Fibroblast of villous mesenchyme (primary cell): ENCODE data around the gene AKAP6. TPM values are rescaled to one million over a fixed set of nuclear protein-coding genes. Genes with fewer than 3 reads are reported as not detected.
"Not testable (repeated sequence)": the region's sequence is repeated elsewhere in the genome, so short reads cannot be mapped to it uniquely, and the experiment has no call there.

Experiments used
- DNase-seq: peaks from one replicate; pipeline ENCODE4 v3.0.0-alpha.2; 2010; ENCODE audit warnings: low read depth
- H3K4me3 ChIP-seq: 2 replicates; pipeline ENCODE4 v1.5.1; 2011; ENCODE audit warnings: low read depth, mild to moderate bottlenecking, low read length
- total RNA-seq: library from RNA; depleted of rRNA; stranded (reverse); fragments of >200 nt; gene quantifications from 2 replicates; pipeline ENCODE4 v1.2.3, GENCODE V29; 2012
- TF ChIP-seq, protein P1 (sequence below): IDR thresholded peaks from 2 replicates; pipeline ENCODE4 v1.5.1; 2012; ENCODE audit warnings: low read depth, mild to moderate bottlenecking, low read length; ENCODE audit not compliant: insufficient read depth

The AKAP6 gene
- total RNA-seq, 1 donor = 3.9 TPM

- no peak for DNase-seq
- no peak overlapping the region for H3K4me3 ChIP-seq
- TF ChIP-seq, protein P1, sequence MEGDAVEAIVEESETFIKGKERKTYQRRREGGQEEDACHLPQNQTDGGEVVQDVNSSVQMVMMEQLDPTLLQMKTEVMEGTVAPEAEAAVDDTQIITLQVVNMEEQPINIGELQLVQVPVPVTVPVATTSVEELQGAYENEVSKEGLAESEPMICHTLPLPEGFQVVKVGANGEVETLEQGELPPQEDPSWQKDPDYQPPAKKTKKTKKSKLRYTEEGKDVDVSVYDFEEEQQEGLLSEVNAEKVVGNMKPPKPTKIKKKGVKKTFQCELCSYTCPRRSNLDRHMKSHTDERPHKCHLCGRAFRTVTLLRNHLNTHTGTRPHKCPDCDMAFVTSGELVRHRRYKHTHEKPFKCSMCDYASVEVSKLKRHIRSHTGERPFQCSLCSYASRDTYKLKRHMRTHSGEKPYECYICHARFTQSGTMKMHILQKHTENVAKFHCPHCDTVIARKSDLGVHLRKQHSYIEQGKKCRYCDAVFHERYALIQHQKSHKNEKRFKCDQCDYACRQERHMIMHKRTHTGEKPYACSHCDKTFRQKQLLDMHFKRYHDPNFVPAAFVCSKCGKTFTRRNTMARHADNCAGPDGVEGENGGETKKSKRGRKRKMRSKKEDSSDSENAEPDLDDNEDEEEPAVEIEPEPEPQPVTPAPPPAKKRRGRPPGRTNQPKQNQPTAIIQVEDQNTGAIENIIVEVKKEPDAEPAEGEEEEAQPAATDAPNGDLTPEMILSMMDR = no peak
Measured at GRCh38 chr14:32764131-32764530, 435.0 kb downstream of the AKAP6 start.

DNA sequence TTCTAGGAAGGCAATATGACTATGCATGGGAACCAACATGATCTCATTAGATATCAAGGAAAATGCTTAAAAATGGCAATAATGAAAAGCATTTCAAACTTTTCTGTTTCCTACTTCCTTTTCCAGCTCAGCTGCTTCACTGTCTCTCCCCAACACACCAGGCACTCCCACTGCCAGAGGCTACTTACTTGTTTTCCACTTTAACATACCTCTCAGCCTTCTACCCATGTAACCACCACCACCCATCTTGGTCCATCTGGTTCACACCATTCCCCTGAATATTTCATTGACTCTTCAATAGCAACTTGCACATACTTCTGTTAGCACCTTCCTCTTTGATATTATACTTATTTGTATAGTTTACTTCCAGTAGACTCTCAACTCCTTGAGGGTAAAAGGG, 441.3 kb downstream of the AKAP6 start:
- TF ChIP-seq, protein P1 = no peak
- DNase-seq = no peak
- no peak overlapping the region for H3K4me3 ChIP-seq

- TF ChIP-seq, protein P1 = no peak
- no peak overlapping the region for H3K4me3 ChIP-seq
- DNase-seq = no peak
Measured at GRCh38 chr14:32774214-32774613, 445.1 kb downstream of the AKAP6 start.

DNA sequence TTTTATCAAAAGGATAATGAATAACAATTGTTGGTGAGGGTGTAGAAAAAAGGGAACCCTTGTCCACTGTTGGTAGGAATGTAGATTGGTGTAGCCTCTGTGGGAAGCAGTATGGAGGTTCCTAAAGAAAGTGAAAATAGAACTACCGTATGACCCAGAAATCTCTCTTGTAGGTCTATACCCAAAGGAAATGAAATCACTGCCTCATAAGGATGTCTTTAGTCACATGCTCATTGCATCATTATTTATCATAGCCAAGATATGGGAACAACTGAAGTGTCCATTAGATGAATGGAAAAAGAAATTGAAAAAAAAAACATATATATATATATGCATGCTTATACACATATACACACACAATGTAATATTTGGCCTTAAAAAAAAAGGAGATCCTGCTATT, 450.7 kb downstream of the AKAP6 start:
- no peak for DNase-seq
- TF ChIP-seq, protein P1 = no peak
- no peak overlapping the region for H3K4me3 ChIP-seq

DNA sequence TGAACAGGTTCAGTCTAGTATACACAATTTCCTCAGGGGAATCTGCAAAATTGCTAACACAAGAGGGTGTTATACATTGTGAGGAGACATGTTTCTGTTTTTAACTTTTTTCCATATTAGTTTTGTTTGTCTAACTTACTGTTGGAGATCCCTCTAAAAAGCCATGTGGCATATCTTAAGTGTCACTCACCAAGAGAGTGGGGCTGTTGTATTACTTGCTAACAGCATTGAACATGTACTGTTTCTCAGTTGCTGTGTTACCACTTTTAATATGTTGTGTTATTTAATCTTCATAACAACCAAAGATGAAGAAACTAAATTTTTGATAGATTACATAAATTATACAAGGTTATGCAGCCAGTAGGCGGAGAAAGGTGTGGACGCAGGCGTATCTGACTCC, 455.3 kb downstream of the AKAP6 start:
- no peak overlapping the region for H3K4me3 ChIP-seq
- TF ChIP-seq, protein P1 = no peak
- no peak for DNase-seq

DNA sequence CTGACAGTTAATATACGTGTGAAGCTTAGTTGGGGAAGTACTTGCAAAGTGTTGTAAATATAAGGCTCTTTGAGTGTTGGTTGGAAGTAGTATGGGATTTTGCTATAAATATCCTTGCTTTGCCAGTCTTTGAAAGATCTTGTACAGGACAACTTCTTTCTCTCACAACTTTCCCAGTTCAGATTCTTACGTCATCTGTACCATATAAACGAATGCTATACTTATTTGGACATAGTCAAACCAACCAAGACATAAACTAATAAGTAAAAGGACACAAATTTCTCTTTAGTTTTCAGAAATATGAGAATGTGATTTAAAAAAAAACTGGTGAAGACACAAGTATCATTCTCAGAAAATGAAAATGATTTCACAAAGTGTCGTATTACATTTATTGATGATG, 456.5 kb downstream of the AKAP6 start:
- H3K4me3 ChIP-seq = no peak overlapping the region
- no peak for DNase-seq

GRCh38 chr14:32786886-32787285, 457.8 kb downstream of the AKAP6 start:
- DNase-seq = no peak
- H3K4me3 ChIP-seq = no peak overlapping the region

More for the DNA sequence above, 456.5 kb downstream of the AKAP6 start:
- TF ChIP-seq, protein P1 = no peak

GRCh38 chr14:32793033-32793432, 463.9 kb downstream of the AKAP6 start:
- DNase-seq, H3K4me3 ChIP-seq: not testable (repeated sequence)

More at GRCh38 chr14:32786886-32787285, 457.8 kb downstream of the AKAP6 start:
- TF ChIP-seq, protein P1 = no peak
